Dermis lymphatic vessel endothelial cell (primary cell): ENCODE measurements around the gene CCDC197. TPM values are rescaled to one million over a fixed set of nuclear protein-coding genes. Genes with fewer than 3 reads are reported as not detected.

Source experiments
- total RNA-seq: library from RNA; depleted of rRNA; stranded (reverse); fragments of >200 nt; gene quantifications from 2 replicates; pipeline ENCODE4 v1.2.1, GENCODE V29; 2014

Gene CCDC197
- not detected in 2 replicates for total RNA-seq

GRCh38 chr14:93997082-93997481, at the start of gene CCDC197:
TSS of gene CCDC197 (plus strand) at chr14:93997301. CDS start at chr14:93998132, 831 bp downstream.

GRCh38 chr14:93976477-93977057, 20.5 kb upstream of the CCDC197 start, which contains the start of gene ASB2:
TSS of gene ASB2 (minus strand) at chr14:93976570. CDS start at chr14:93964539, 12,031 bp downstream.

GRCh38 chr14:94026173-94026888, 29.2 kb downstream of the CCDC197 start, which contains the start of gene OTUB2:
TSS of gene OTUB2 (plus strand) at chr14:94026340. CDS start at chr14:94026538, 198 bp downstream.

Other genes starting within 250 kb of the CCDC197 start
- not detected in 2 replicates for gene PRIMA1, start 208.8 kb upstream of the CCDC197 start, total RNA-seq
- gene FAM181A, start 70.0 kb upstream of the CCDC197 start, total RNA-seq = not detected in 2 replicates
- gene ASB2, start 20.7 kb upstream of the CCDC197 start, total RNA-seq = not detected in 2 replicates
- gene OTUB2, start 29.0 kb downstream of the CCDC197 start, total RNA-seq = 0.11 and 0.60 TPM in 2 replicates
- gene DDX24, start 83.9 kb downstream of the CCDC197 start, total RNA-seq = 75.4 and 103 TPM in 2 replicates
- gene IFI27L1, start 84.0 kb downstream of the CCDC197 start, total RNA-seq = 8.3 and 11.6 TPM in 2 replicates
- gene IFI27, start 113.4 kb downstream of the CCDC197 start, total RNA-seq = 2.2 and 4.7 TPM in 2 replicates
- gene IFI27L2, start 132.3 kb downstream of the CCDC197 start, total RNA-seq = 3.4 and 4.2 TPM in 2 replicates
- gene PPP4R4, start 177.0 kb downstream of the CCDC197 start, total RNA-seq = not detected in 2 replicates